WI38 (cell line): ENCODE results near the gene PRKCE.

Experiments
- H3K4me3 ChIP-seq: 2 replicates; pipeline ENCODE4 v1.5.1; 2011; ENCODE audit warnings: low read depth, mild to moderate bottlenecking, control low read depth, low read length
- TF ChIP-seq, protein P1 (sequence below): IDR thresholded peaks from 2 replicates; pipeline ENCODE4 v1.5.1; 2012; ENCODE audit warnings: low read depth, mild to moderate bottlenecking, control low read depth, low read length

The PRKCE gene

DNA sequence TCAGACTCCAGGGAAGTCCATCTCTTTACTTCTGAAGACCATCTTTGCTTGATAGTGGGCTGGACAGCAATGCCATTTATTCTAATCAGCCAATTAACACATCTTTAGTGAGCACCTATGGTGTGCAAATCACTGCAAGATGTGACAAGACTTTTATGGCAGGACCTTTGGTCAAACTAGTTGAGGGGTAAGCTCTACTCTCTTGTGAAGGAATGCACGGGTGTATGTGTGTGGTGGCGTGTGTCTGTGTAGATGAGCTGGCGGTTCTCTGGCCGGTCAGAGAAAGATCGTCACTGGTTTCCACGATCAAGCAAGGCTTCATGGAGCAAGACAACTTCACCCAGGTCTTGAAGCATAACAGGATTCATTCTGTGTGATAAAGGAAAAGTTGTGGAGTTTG is 364.6 kb downstream of the PRKCE start:
- H3K4me3 ChIP-seq: no peak overlapping the region
- TF ChIP-seq, protein P1, sequence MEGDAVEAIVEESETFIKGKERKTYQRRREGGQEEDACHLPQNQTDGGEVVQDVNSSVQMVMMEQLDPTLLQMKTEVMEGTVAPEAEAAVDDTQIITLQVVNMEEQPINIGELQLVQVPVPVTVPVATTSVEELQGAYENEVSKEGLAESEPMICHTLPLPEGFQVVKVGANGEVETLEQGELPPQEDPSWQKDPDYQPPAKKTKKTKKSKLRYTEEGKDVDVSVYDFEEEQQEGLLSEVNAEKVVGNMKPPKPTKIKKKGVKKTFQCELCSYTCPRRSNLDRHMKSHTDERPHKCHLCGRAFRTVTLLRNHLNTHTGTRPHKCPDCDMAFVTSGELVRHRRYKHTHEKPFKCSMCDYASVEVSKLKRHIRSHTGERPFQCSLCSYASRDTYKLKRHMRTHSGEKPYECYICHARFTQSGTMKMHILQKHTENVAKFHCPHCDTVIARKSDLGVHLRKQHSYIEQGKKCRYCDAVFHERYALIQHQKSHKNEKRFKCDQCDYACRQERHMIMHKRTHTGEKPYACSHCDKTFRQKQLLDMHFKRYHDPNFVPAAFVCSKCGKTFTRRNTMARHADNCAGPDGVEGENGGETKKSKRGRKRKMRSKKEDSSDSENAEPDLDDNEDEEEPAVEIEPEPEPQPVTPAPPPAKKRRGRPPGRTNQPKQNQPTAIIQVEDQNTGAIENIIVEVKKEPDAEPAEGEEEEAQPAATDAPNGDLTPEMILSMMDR: no peak

DNA sequence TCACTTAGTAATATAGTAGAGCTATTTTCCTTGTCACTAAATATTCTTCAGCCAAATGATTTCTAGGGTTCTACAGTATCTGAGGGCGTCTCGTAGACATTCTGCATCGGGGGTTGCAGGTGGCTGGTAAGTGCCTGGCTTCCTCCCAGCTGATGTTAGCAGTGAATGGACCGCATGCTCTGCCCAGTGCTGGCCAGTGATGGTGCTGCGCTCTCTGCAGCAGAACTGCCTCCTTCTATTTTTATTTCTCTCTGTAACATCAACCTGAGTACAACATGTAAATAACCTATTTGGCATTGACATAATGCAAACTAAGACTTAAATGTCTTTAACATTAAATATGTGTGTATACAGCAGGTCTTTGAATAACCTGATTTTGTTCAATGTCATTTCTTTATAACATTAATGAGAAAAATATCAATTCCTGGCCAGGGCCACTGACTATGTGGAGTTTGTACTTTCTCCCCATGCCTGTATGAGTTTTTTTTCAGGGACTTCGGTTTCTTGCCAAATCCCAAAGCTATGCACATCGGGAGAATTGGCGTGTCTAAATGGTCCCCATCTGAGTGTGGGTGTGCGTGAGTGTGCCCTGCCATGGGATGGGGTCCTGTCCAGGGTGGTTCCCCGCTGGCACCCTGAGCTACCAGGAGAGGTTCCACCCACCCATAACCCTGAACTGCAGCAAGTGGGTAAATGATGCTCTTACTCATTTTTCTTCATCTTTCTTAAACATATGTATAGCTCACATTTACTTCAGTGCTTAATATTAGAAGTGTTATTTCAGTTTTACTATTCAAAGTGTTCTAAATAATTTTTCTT is 367.5 kb downstream of the PRKCE start:
- TF ChIP-seq, protein P1: no peak
- H3K4me3 ChIP-seq: no peak overlapping the region

DNA sequence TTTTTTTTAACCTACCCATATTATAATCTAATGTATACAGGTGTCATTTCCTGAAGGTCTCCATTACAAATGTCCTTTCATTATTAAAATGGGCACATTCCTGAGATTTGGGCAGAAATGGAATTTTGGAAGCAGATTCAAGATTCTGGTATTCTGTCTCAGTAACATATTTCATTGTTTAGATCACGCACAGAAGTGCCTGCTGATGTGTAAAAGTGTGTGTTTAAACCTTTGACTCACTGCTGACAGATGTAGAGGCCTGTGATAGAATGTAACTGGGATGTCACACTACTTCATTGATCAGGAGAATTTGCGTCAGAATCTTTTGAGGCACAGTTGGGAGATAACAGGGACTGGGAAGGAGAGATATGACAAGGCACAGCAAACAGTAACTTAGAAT is 368.9 kb downstream of the PRKCE start:
- TF ChIP-seq, protein P1: no peak
- no peak overlapping the region for H3K4me3 ChIP-seq

DNA sequence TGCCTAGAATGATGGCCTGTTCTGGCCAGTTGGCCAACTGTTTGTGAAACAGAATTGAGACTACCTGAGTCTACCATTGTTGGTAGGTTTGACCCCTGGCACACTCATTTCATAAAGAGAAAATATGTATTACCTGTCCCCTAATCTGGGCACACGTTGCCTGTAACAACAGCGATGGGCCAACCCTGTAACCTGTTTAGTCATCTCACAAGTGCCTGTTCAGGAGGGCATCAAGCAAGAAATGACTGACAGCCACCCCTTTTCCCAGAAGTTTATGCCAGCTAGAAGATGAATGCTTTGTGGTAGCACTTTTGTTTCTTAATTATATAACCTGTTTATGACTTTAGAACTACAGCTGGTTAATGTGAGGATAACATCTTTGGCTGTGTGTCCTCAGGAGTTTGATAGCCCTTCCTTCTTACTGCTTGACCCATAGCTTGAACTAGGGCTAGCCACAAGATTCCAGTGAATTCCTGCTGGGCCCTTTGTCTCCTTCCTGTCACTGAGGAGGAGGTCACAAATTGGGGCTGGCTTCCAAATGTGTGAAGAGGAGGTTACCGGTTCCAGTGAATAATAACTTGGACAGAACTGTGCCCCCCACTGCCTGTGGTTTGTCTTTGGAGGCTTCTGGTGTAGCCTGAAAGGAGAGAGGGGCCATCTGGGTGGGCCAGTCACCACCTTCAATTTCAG is 371.8 kb downstream of the PRKCE start:
- no peak overlapping the region for H3K4me3 ChIP-seq

DNA sequence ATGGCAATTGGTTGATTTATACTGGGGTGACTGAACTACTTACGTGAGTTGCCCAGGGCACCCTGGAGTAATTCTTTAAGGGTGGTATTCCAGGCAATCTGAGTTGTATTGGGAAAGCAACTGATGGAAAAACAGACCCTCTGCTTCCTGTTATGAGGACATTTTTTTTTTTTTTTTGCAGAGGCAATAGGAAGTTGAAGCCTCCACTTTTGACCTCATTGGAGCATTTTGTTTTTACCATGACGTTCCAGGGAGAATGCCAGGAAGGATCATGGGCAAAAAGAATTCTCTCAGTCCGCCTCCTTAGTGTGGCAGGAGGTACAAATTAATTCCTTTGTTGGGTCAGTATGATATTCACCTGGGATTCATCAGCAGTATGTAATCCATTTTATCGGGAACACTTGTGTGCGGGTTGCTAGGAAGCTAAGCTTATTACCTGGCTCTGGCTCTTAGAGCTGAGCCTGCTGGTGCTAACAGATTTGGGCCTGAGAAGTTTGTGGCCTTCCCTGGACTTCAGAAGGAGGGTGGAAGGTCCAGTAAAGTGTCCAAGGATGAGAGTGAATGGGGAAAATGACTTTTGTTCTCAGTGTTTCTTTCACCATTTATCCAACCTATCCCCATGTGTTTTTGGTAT is 372.8 kb downstream of the PRKCE start:
- TF ChIP-seq, protein P1: no peak
- no peak overlapping the region for H3K4me3 ChIP-seq

More for the DNA sequence above, 371.8 kb downstream of the PRKCE start:
- TF ChIP-seq, protein P1: no peak

DNA sequence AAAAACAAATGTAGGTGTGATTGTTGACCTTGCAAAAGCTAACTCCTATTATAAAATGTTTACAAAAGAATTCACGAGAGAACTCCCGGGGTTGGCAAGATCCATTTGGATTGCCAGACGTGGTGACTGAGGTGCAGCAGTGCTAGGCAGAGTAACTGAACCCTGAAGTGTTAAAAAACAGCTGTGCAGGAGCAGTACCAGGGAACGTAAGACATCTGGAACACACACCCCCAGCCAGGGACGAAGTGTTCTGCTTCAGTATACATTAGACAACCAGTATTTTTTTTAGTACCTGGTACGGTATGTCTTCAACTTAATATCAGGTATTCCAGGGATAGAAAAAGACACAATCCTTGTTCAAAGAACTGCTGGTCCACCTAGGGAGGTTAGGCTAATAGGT is 373.6 kb downstream of the PRKCE start:
- TF ChIP-seq, protein P1: no peak
- H3K4me3 ChIP-seq: no peak overlapping the region

DNA sequence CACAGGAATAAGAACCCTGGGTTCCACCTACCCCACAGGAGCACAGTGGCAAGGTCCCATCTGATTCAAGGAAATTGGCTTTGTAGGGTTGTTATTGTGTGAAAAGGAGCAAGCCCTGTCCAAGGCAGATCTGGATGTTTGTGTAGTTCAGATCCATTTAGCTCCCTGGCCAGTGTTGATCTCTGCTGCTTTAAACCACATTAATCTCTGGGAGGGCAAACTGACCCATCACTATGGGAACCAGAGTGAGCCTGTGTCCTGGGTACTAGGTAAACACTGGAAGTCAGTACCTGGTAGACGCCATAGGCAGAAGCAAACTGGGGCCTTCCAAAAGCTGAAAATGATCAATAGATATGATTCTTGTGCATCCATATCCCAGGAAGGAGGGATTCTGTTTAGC is 374.2 kb downstream of the PRKCE start:
- TF ChIP-seq, protein P1: no peak
- no peak overlapping the region for H3K4me3 ChIP-seq
